Stimulated activated effector memory CD8-positive, alpha-beta T cell treated with anti-CD3 and anti-CD28 coated beads, Interleukin-12 subunit alpha, Interleukin-12 subunit beta, amount 100 ng/mL, for 72 hours (primary cell): Measurements from ENCODE around the gene KCND3.

ENCODE experiments used
- ATAC-seq: fragments of 150-1000 bp; cut with Tn5 transposase; 2 replicates; pipeline ENCODE4 v1.10.0; 2021
- DNase-seq, 2 donors: peaks; one replicate each; pipeline ENCODE4 v3.0.0; 2021 to 2022; ENCODE audit warnings: low spot score in 2 of 2
- H3K27ac Mint-ChIP-seq: one replicate; pipeline ENCODE4 v1.8.0; 2022; ENCODE audit warnings: mild to moderate bottlenecking, mixed read lengths
- H3K36me3 Mint-ChIP-seq: one replicate; pipeline ENCODE4 v1.8.0; 2022; ENCODE audit warnings: mild to moderate bottlenecking, mixed read lengths
- H3K4me1 Mint-ChIP-seq: one replicate; pipeline ENCODE4 v1.8.0; 2022; ENCODE audit warnings: mixed read lengths
- H3K4me3 Mint-ChIP-seq: one replicate; pipeline ENCODE4 v1.8.0; 2022; ENCODE audit warnings: mild to moderate bottlenecking, mixed read lengths
- H3K9me3 Mint-ChIP-seq: one replicate; pipeline ENCODE4 v1.8.0; 2022; ENCODE audit warnings: mixed read lengths

Gene KCND3

GRCh38 chr1:111955755-111956154 lies 33.7 kb downstream of the KCND3 start:
- Mint-ChIP-seq H3K27ac (no peak overlapping the region), H3K9me3 (no peaks in the 10 kb centered on the region), H3K36me3 (no peaks in the 10 kb centered on the region), H3K4me3 (no peak overlapping the region), H3K4me1 (no peaks in the 10 kb centered on the region)
- DNase-seq (no peak), ATAC-seq (no peak)

DNA sequence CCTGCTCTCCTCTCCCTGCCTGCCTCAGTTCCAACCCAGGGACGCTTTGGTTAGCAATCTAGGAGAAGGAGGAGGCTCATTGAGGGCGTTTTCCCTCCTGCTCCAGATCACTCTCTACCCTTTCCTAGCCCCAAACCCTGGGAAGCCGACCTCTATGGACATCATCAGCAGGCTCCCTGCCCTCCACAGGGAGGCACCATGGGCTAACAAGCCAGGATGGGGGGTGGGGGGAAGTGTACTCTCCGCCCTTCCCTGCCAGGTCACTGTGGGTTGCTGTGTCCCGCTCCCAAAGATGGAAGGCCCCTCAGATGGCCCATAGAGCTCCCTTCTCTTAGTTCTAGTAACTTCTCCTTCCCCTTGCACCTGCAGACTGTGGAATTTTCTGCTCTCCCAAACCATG lies 35.7 kb downstream of the KCND3 start:
- Mint-ChIP-seq H3K4me3 (no peak overlapping the region), H3K27ac (no peak overlapping the region), H3K4me1 (peaks cover 2% of the 10 kb centered on the region), H3K36me3 (no peaks in the 10 kb centered on the region), H3K9me3 (no peaks in the 10 kb centered on the region)
- DNase-seq = no peak
- no peak for ATAC-seq

DNA sequence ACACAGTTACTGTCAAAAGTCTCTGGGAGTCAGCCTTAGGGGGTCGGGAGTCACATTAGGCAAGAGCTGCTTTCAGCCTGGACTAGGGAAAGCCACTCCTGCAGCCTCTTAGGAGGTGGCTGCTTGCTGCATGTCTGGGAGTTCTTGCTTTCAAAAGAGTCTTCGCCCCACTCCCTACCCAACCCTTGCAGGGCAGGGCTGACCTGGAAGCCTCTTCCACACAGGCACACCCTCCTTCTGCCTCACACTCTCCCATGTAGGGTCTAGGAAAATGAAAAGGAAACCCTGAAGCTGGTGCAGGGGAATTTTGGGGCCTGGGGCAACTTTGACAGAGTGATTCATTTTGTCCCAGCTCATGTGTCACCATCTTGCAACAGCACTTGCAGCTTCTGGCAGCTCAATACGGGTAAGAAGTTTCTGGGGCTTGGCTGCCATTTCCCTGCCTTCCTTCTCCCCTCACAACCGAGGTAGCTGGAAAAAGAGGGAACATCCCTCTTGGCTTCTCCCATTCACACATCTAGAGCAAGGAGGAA lies 37.3 kb downstream of the KCND3 start:
- H3K4me1 Mint-ChIP-seq = peaks cover 6% of the 10 kb centered on the region
- H3K9me3 Mint-ChIP-seq = no peaks in the 10 kb centered on the region
- no peak overlapping the region for H3K27ac Mint-ChIP-seq
- no peak overlapping the region for H3K4me3 Mint-ChIP-seq
- no peaks in the 10 kb centered on the region for H3K36me3 Mint-ChIP-seq
- DNase-seq = no peak
- ATAC-seq = no peak

GRCh38 chr1:111948209-111949171 lies 41.0 kb downstream of the KCND3 start:
- no peaks in the 10 kb centered on the region for H3K9me3 Mint-ChIP-seq
- peak; percentile 16 for ATAC-seq
- peaks cover 6% of the 10 kb centered on the region for H3K4me1 Mint-ChIP-seq
- H3K4me3 Mint-ChIP-seq = no peak overlapping the region
- H3K27ac Mint-ChIP-seq = no peak overlapping the region
- no peak for DNase-seq
- H3K36me3 Mint-ChIP-seq = no peaks in the 10 kb centered on the region

GRCh38 chr1:111943846-111944749 lies 45.4 kb downstream of the KCND3 start:
- Mint-ChIP-seq H3K4me1 (peaks cover 6% of the 10 kb centered on the region), H3K36me3 (no peaks in the 10 kb centered on the region), H3K4me3 (no peak overlapping the region), H3K9me3 (no peaks in the 10 kb centered on the region), H3K27ac (no peak overlapping the region)
- no peak for DNase-seq
- ATAC-seq = peak; percentile 15

GRCh38 chr1:111943066-111943465 lies 46.4 kb downstream of the KCND3 start:
- DNase-seq = no peak
- no peak overlapping the region for H3K4me3 Mint-ChIP-seq
- ATAC-seq = no peak
- H3K27ac Mint-ChIP-seq = no peak overlapping the region
- H3K9me3 Mint-ChIP-seq = no peaks in the 10 kb centered on the region
- no peaks in the 10 kb centered on the region for H3K36me3 Mint-ChIP-seq
- H3K4me1 Mint-ChIP-seq = peaks cover 5% of the 10 kb centered on the region

DNA sequence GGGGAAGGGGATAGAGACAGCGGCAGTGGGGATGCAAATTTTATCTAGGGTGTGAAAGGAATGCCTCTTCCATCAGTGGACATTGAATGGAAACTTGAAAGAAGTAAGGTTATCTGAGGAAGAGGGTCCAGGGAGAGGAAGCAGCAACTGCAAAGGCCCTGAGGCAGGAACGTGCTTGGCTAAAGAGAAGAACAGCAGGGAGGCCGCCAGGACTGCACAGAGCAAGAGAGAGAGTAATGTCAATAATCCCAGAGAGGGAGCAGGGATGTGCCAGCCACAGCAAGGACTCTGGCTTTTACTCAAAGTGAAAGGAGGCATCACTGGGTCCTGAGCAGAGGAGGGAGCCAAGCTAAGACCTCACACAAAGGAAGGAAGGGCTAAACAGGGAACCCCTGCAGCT lies 50.9 kb downstream of the KCND3 start:
- H3K27ac Mint-ChIP-seq = no peak overlapping the region
- H3K9me3 Mint-ChIP-seq = no peaks in the 10 kb centered on the region
- no peak overlapping the region for H3K4me3 Mint-ChIP-seq
- H3K36me3 Mint-ChIP-seq = no peaks in the 10 kb centered on the region
- H3K4me1 Mint-ChIP-seq = peaks cover 5% of the 10 kb centered on the region
- DNase-seq = no peak
- ATAC-seq = no peak

DNA sequence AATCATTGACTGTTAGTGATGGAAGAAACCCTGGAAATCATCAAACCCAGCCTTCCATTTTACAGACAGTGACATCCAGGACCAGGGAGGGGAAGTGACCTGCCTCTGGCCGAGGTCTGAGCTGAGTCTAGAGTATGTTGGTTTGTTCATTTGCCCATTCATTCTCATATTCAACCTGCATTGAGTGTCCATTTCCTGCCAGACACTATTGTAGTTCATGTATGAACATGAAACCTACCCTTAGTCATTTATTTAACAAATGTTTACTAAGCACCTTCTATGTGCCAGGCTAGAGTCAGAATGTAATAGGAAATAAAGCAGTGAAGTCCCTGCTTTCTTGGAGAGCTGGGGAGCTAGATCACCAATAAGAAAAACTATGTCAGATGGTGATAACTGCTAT lies 51.3 kb downstream of the KCND3 start:
- Mint-ChIP-seq H3K4me3 (no peak overlapping the region), H3K4me1 (peaks cover 5% of the 10 kb centered on the region), H3K27ac (no peak overlapping the region), H3K36me3 (no peaks in the 10 kb centered on the region), H3K9me3 (no peaks in the 10 kb centered on the region)
- DNase-seq (no peak), ATAC-seq (peak; percentile 74)

DNA sequence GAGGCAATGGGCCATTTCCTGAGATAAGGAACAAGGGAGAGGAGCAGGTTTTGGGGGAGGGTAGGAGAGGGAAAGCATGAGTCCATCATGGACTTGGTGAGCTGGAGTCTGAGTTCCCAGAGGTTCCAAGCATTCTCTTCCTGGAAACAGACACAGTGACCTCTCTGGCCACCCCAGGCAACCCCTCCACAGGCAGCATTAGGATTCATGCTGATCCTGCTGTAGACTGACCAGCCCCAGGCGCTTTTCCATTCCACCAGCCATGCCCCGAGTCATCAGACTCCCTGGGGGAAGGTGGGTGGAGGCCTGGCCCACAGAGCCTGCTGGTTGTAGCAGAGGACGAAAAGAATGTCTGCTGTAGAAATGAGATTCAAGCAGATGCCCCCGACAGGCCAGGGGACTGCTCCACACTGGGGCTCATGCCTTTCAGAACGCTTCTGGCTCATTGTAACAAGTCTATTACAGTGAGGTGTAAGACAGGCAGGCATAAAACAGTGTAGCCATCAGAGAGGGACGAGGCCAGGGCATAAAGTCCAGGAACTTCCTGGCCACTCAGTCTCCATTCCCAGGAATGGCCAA lies 52.2 kb downstream of the KCND3 start:
- no peak for DNase-seq
- no peak overlapping the region for H3K4me3 Mint-ChIP-seq
- no peak for ATAC-seq
- no peaks in the 10 kb centered on the region for H3K36me3 Mint-ChIP-seq
- H3K9me3 Mint-ChIP-seq = no peaks in the 10 kb centered on the region
- peaks cover 5% of the 10 kb centered on the region for H3K4me1 Mint-ChIP-seq
- no peak overlapping the region for H3K27ac Mint-ChIP-seq

DNA sequence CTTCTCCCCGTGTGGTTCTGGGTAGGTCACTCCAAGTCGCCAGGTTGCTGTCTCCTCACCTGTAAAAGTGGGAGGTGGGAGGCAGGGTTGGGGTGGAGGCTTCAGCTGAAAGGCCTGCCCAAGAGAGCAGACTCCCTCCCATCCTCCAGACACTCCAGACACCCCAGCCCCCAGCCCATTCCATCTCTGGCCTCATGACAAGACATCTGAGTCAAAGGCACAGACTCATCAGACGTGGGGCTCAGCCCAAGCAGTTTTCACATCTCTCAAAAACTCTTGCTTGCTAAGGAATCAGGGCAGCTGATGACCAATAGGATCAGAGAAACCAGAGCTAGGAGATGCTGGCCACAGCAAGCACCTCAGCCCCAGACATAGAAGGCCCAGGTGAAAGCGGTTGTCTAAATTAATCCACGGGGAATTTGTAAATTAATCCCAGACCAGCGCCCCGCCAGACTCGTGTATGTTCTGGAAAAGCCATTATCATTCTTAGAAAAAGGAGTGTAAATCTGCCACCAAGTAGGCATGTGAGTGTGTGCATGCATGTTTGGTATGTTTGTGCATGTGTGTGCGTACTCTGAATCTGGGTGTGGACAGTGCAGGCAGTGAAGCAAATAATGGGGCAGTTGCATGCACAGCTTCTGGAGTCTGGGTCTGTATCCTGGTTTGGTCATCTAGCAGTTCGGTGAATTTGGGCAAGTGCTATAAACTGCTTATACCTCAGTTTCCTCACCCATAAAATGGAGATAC lies 55.2 kb downstream of the KCND3 start:
- DNase-seq = no peak
- ATAC-seq = no peak
- H3K36me3 Mint-ChIP-seq = no peaks in the 10 kb centered on the region
- no peak overlapping the region for H3K27ac Mint-ChIP-seq
- no peaks in the 10 kb centered on the region for H3K9me3 Mint-ChIP-seq
- H3K4me1 Mint-ChIP-seq = peaks cover 5% of the 10 kb centered on the region
- no peak overlapping the region for H3K4me3 Mint-ChIP-seq

DNA sequence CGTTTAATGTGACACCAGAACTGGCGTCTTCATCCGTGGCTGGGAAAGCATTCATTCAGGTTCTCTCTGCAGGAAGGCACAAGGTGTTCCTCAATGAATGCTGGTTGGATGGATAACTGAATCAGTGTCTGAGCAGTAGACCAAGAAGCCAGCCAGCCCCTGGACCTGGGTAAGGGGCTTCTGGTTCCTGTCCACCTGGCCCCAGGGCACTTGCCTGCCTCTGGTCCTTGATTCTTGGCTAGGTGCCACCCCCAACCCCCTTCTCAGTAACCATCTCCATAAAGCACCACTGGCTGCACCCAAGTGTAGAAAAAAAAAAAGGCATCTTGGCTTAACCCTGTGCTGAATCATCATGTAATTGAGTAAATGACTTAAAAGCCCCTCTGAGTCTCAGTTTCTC lies 59.1 kb downstream of the KCND3 start:
- no peak for ATAC-seq
- Mint-ChIP-seq H3K27ac (no peak overlapping the region), H3K9me3 (no peaks in the 10 kb centered on the region), H3K4me3 (no peak overlapping the region), H3K4me1 (no peaks in the 10 kb centered on the region), H3K36me3 (no peaks in the 10 kb centered on the region)
- no peak for DNase-seq

GRCh38 chr1:111928531-111928930 lies 60.9 kb downstream of the KCND3 start:
- ATAC-seq = no peak
- H3K4me1 Mint-ChIP-seq = no peaks in the 10 kb centered on the region
- DNase-seq = no peak
- no peak overlapping the region for H3K27ac Mint-ChIP-seq
- H3K4me3 Mint-ChIP-seq = no peak overlapping the region
- H3K36me3 Mint-ChIP-seq = no peaks in the 10 kb centered on the region
- no peaks in the 10 kb centered on the region for H3K9me3 Mint-ChIP-seq

- no peak overlapping the region for H3K4me3 Mint-ChIP-seq
- no peaks in the 10 kb centered on the region for H3K36me3 Mint-ChIP-seq
- ATAC-seq (no peak), DNase-seq (no peak)
- H3K9me3 Mint-ChIP-seq = no peaks in the 10 kb centered on the region
- H3K4me1 Mint-ChIP-seq = no peaks in the 10 kb centered on the region
- no peak overlapping the region for H3K27ac Mint-ChIP-seq
Observed at GRCh38 chr1:111927652-111928051, 61.8 kb downstream of the KCND3 start.

GRCh38 chr1:111924786-111925185 lies 64.7 kb downstream of the KCND3 start:
- ATAC-seq (no peak), DNase-seq (no peak)
- Mint-ChIP-seq H3K27ac (no peak overlapping the region), H3K9me3 (no peaks in the 10 kb centered on the region), H3K36me3 (no peaks in the 10 kb centered on the region), H3K4me3 (no peak overlapping the region), H3K4me1 (peaks cover 5% of the 10 kb centered on the region)

DNA sequence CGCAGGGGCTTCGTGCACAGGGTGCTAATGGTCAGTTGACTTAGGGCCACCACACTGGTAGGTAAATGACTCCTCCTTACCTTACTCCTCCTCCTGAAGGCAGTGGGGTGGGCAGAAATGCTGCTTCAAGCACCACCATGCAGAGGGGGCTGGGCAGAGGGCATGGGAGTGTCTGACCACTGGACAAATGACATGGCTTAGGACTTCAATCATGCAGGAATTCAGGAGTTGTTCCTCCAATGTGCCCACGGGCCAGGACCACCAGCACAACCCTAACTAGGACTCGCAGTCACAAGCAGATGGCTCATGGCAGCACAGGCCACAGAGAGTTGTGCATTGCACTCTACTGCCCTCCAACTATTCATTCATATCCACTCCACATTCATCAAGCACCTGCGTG lies 65.7 kb downstream of the KCND3 start:
- DNase-seq (no peak), ATAC-seq (no peak)
- Mint-ChIP-seq H3K9me3 (no peaks in the 10 kb centered on the region), H3K27ac (no peak overlapping the region), H3K4me1 (peaks cover 5% of the 10 kb centered on the region), H3K4me3 (no peak overlapping the region), H3K36me3 (no peaks in the 10 kb centered on the region)
